AG04449 (cell line): Measurements from ENCODE around the gene NANOS2.

Experiments
- CTCF ChIA-PET: fragments of 350-600 bp; formaldehyde crosslinking; extraction: SDS; loops from one replicate; lab custom pipeline; 2021; ENCODE audit warnings: antibody characterized with exemption; lab: Yijun Ruan, JAX
- POLR2A ChIA-PET: fragments of 400-600, 350-600 bp; formaldehyde crosslinking; extraction: SDS; loops from one replicate; lab custom pipeline; 2020; ENCODE audit warnings: antibody characterized with exemption, inconsistent platforms; lab: Yijun Ruan, JAX
- DNase-seq: peaks from one replicate; pipeline ENCODE4 v3.0.0-alpha.2; 2010; ENCODE audit warnings: low read depth, low spot score
- H3K4me3 ChIP-seq: 2 replicates; pipeline ENCODE4 v1.5.1; 2011; ENCODE audit warnings: low read depth, mild to moderate bottlenecking, control low read depth, low read length
- TF ChIP-seq, protein P1 (sequence below): IDR thresholded peaks from one replicate; pipeline ENCODE4 v1.5.1; 2011; ENCODE audit warnings: mild to moderate bottlenecking, moderate library complexity, low read length, control low read depth, inconsistent platforms; ENCODE audit not compliant: insufficient read depth; ENCODE audit errors: missing control alignments

The NANOS2 gene

GRCh38 chr19:45933759-45934158 is 19.2 kb upstream of the NANOS2 start:
- CTCF ChIA-PET = no interaction called here

GRCh38 chr19:45931055-45931454 is 16.5 kb upstream of the NANOS2 start:
- no peak overlapping the region for H3K4me3 ChIP-seq
- DNase-seq = no peak
- TF ChIP-seq, protein P1, sequence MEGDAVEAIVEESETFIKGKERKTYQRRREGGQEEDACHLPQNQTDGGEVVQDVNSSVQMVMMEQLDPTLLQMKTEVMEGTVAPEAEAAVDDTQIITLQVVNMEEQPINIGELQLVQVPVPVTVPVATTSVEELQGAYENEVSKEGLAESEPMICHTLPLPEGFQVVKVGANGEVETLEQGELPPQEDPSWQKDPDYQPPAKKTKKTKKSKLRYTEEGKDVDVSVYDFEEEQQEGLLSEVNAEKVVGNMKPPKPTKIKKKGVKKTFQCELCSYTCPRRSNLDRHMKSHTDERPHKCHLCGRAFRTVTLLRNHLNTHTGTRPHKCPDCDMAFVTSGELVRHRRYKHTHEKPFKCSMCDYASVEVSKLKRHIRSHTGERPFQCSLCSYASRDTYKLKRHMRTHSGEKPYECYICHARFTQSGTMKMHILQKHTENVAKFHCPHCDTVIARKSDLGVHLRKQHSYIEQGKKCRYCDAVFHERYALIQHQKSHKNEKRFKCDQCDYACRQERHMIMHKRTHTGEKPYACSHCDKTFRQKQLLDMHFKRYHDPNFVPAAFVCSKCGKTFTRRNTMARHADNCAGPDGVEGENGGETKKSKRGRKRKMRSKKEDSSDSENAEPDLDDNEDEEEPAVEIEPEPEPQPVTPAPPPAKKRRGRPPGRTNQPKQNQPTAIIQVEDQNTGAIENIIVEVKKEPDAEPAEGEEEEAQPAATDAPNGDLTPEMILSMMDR = no peak
- CTCF ChIA-PET = interaction anchor here (1.2 kb wide), 1 partner anchor 14 kb away, joined by 3 read pairs; no protein-coding TSS in a partner anchor
- POLR2A ChIA-PET = no interaction called here

More at GRCh38 chr19:45933759-45934158, 19.2 kb upstream of the NANOS2 start:
- H3K4me3 ChIP-seq = no peak overlapping the region
- TF ChIP-seq, protein P1 = no peak
- no peak for DNase-seq
- POLR2A ChIA-PET = no interaction called here

- H3K4me3 ChIP-seq = no peak overlapping the region
- ChIA-PET POLR2A (interaction anchor here (0.7 kb wide), 1 partner anchor 76 kb away, joined by 5 read pairs; no protein-coding TSS in a partner anchor), CTCF (no interaction called here)
- TF ChIP-seq, protein P1 = no peak
- DNase-seq = no peak
Measured at GRCh38 chr19:45929247-45929646, 14.7 kb upstream of the NANOS2 start.

DNA sequence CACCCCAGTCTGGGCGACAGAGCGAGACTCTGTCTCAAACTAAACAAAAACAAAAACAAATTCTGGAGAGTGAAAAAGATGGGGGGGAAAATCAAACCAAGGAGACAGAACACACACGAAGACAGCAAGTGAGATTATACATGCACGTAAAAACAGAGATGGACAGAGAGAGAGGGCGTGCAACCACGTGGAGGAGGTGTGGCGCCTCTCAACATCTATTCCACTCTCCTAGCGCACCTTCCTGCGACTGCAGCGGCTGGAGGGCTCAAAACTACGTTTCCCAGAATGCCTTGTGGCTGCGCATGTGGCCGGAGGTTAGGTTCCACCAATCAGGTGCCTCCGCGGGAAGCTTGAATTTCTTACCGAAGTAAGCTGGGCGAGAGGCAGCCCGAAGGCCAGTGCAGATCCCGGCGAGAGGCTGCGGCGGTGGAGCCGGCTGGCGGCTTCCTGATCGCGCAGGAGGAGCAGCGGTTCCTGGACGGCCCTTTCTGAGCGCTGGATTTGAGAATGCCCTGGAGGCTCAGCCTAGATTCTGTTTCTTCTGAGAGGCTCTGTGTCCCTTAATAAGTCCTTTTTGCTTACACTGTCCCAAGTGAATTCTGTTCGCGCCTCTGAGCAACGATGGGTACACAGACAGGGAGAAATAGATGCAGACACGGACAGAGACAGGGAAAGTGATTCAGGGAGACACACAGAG is 13.1 kb upstream of the NANOS2 start:
- peak; percentile 14 for DNase-seq
- ChIA-PET POLR2A (interaction anchor here (0.6 kb wide), 1 partner anchor 25 kb away, joined by 3 read pairs; no protein-coding TSS in a partner anchor), CTCF (interaction anchor here (1.4 kb wide), 1 partner anchor 101 kb away, joined by 3 read pairs; no protein-coding TSS in a partner anchor)
- H3K4me3 ChIP-seq = peak overlapping the region; percentile 29
- TF ChIP-seq, protein P1 = no peak

GRCh38 chr19:45924891-45925447 is 10.4 kb upstream of the NANOS2 start:
- no peak for DNase-seq
- POLR2A ChIA-PET = no interaction called here
- CTCF ChIA-PET = no interaction called here
- H3K4me3 ChIP-seq = no peak overlapping the region
- TF ChIP-seq, protein P1 = no peak

DNA sequence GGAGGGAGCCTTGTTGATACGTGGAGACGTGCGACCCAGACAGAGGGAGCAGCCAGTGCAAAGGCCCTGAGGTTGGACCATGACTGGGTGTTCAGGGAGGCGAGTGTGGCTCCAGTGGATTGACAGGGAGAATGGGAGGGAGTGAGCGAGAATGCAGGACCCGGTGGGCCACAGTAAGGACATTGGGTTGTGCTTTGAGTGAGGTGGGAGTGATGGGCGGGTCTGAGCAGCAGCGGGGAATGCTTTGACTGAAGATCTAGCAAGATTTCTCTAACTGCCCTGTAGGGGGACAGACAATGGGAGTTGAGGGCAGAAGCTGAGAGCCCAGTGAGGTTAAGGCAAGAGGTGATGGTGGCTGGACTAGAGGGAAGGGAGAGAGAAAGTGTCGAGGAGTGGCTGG is 7.7 kb upstream of the NANOS2 start:
- TF ChIP-seq, protein P1 = peak; percentile 8
- ChIA-PET CTCF (no interaction called here), POLR2A (no interaction called here)
- H3K4me3 ChIP-seq = no peak overlapping the region
- DNase-seq = no peak
